Gastroesophageal sphincter (tissue), 3 donors: ENCODE measurements around the gene ZNF600.

Source experiments
- CTCF ChIP-seq, 4 experiments: fragments of 200-600 bp in 2 of 4; fragments of 450-650 bp in 2 of 4; sonication (generic) in 1 of 4; IDR thresholded peaks; one replicate each; pipeline ENCODE4 v1.5.1; 2017 to 2019; ENCODE audit warnings: antibody characterized with exemption in 4 of 4, mild to moderate bottlenecking in 2 of 4, moderate library complexity in 2 of 4
- POLR2A ChIP-seq, 2 donors: fragments of 450-650 bp; IDR thresholded peaks; one replicate each; pipeline ENCODE4 v1.6.1; 2017; ENCODE audit warnings: antibody characterized with exemption in 2 of 2, mild to moderate bottlenecking in 2 of 2, moderate library complexity in 1 of 2

DNA sequence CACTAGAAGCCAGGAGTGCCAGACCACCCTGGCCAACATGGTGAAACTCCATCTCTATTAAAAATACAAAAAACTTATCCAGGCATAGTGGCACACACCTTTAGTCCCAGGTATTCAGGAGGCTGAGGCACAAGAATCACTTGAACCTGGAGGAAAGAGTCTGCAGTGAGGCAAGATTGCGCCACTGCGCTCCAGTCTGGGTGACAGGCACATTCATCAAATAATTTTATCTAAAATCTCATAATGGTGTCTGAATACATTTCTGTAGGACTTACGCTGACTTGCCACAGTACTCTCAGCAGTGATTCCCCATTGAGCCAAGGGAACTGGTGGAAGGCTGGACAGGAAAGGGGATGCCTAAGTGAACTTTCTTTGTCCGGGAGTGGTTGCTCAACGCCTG is 39.2 kb upstream of the ZNF600 start:
- no peak for TF ChIP-seq CTCF (IDR thresholded peaks at IDR 0.05)
- TF ChIP-seq POLR2A (IDR thresholded peaks at IDR 0.05) = no peak
